ENCODE results near the gene FLNB. TPM values are rescaled to one million over a fixed set of nuclear protein-coding genes. Genes with fewer than 3 reads are reported as not detected.

Gene FLNB
- total RNA-seq, 1 experiment from 2014 or later: 127 TPM

GRCh38 chr3:58101499-58102389, 93.5 kb downstream of the FLNB start:
- TF ChIP-seq ATF6 (CRISPR knock-in tag; IDR thresholded peaks at IDR 0.05) (no peak), E2F1 (CRISPR knock-in tag; IDR thresholded peaks at IDR 0.05) (no peak), ZNF423 (CRISPR knock-in tag; IDR thresholded peaks at IDR 0.05) (no peak), TP53 (CRISPR knock-in tag; IDR thresholded peaks at IDR 0.05) (no peak), ATF3 (CRISPR knock-in tag; conservative IDR thresholded peaks at IDR 0.05) (no peak), GABPB1 (CRISPR knock-in tag; IDR thresholded peaks at IDR 0.05) (peak; percentile 64), USF1 (CRISPR knock-in tag; IDR thresholded peaks at IDR 0.05) (no peak), KAT7 (CRISPR knock-in tag; IDR thresholded peaks at IDR 0.05; ENCODE audit: borderline replicate concordance) (no peak)
- ATAC-seq: no peak
- POLR2A ChIA-PET: no interaction called here
- Mint-ChIP-seq H3K9me3 (no peaks in the 10 kb centered on the region), H3K36me3 (peaks cover 66% of the 10 kb centered on the region), H3K4me1 (no peaks in the 10 kb centered on the region), H3K27ac (no peak overlapping the region), H3K27me3 (ENCODE audit: low read depth) (no peaks in the 10 kb centered on the region), H3K4me3 (no peak overlapping the region)
- DNase-seq (ENCODE audit: low spot score): no peak
- CTCF ChIA-PET: no interaction called here

- Mint-ChIP-seq H3K4me3 (no peak overlapping the region), H3K27me3 (ENCODE audit: low read depth) (no peaks in the 10 kb centered on the region), H3K9me3 (no peaks in the 10 kb centered on the region), H3K4me1 (no peaks in the 10 kb centered on the region), H3K27ac (no peak overlapping the region), H3K36me3 (peaks cover 66% of the 10 kb centered on the region)
- ChIA-PET CTCF (no interaction called here), POLR2A (no interaction called here)
- ATAC-seq (no peak), DNase-seq (ENCODE audit: low spot score) (no peak)
- TF ChIP-seq TEAD4 (CRISPR knock-in tag; IDR thresholded peaks at IDR 0.05): no peak
- no peak for TF ChIP-seq ZBTB21 (CRISPR knock-in tag; IDR thresholded peaks at IDR 0.05; ENCODE audit: borderline replicate concordance)
- TF ChIP-seq IRF2 (CRISPR knock-in tag; IDR thresholded peaks at IDR 0.05; ENCODE audit: borderline replicate concordance, low read depth): no peak
- no peak for TF ChIP-seq PREB (CRISPR knock-in tag; IDR thresholded peaks at IDR 0.05; ENCODE audit: borderline replicate concordance)
- no peak for TF ChIP-seq MLX (CRISPR knock-in tag; IDR thresholded peaks at IDR 0.05)
- no peak for TF ChIP-seq ESRRA (CRISPR knock-in tag; IDR thresholded peaks at IDR 0.05; ENCODE audit: borderline replicate concordance)
- TF ChIP-seq, protein P1, sequence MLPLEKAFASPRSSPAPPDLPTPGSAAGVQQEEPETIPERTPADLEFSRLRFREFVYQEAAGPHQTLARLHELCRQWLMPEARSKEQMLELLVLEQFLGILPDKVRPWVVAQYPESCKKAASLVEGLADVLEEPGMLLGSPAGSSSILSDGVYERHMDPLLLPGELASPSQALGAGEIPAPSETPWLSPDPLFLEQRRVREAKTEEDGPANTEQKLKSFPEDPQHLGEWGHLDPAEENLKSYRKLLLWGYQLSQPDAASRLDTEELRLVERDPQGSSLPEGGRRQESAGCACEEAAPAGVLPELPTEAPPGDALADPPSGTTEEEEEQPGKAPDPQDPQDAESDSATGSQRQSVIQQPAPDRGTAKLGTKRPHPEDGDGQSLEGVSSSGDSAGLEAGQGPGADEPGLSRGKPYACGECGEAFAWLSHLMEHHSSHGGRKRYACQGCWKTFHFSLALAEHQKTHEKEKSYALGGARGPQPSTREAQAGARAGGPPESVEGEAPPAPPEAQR (CRISPR knock-in tag; IDR thresholded peaks at IDR 0.05): no peak
- no peak for TF ChIP-seq NFATC4 (CRISPR knock-in tag; IDR thresholded peaks at IDR 0.05)
- TF ChIP-seq, protein P2, sequence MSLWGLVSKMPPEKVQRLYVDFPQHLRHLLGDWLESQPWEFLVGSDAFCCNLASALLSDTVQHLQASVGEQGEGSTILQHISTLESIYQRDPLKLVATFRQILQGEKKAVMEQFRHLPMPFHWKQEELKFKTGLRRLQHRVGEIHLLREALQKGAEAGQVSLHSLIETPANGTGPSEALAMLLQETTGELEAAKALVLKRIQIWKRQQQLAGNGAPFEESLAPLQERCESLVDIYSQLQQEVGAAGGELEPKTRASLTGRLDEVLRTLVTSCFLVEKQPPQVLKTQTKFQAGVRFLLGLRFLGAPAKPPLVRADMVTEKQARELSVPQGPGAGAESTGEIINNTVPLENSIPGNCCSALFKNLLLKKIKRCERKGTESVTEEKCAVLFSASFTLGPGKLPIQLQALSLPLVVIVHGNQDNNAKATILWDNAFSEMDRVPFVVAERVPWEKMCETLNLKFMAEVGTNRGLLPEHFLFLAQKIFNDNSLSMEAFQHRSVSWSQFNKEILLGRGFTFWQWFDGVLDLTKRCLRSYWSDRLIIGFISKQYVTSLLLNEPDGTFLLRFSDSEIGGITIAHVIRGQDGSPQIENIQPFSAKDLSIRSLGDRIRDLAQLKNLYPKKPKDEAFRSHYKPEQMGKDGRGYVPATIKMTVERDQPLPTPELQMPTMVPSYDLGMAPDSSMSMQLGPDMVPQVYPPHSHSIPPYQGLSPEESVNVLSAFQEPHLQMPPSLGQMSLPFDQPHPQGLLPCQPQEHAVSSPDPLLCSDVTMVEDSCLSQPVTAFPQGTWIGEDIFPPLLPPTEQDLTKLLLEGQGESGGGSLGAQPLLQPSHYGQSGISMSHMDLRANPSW (CRISPR knock-in tag; conservative IDR thresholded peaks at IDR 0.05; ENCODE audit: low read depth): no peak
These were observed 94.1 kb downstream of the FLNB start for GRCh38 chr3:58102390-58102750.
